ENCODE results near the gene LPP. TPM values are rescaled to one million over a fixed set of nuclear protein-coding genes. Genes with fewer than 3 reads are reported as not detected.

The LPP gene
- total RNA-seq, 1 experiment from 2014 or later, result 22.1 TPM

GRCh38 chr3:188452158-188452772, 298.3 kb downstream of the LPP start:
- DNase-seq (ENCODE audit: extremely low read depth, low read depth), result no peak

- no peak for DNase-seq (ENCODE audit: extremely low read depth, low read depth)
Measured at GRCh38 chr3:188453431-188454384, 299.8 kb downstream of the LPP start.

- DNase-seq (ENCODE audit: extremely low read depth, low read depth), result no peak
Measured at GRCh38 chr3:188455748-188456147, 301.8 kb downstream of the LPP start.

- DNase-seq (ENCODE audit: extremely low read depth, low read depth), result no peak
Measured at GRCh38 chr3:188458756-188459155, 304.8 kb downstream of the LPP start.

GRCh38 chr3:188465311-188465710, 311.4 kb downstream of the LPP start:
- no peak for DNase-seq (ENCODE audit: extremely low read depth, low read depth)

DNA sequence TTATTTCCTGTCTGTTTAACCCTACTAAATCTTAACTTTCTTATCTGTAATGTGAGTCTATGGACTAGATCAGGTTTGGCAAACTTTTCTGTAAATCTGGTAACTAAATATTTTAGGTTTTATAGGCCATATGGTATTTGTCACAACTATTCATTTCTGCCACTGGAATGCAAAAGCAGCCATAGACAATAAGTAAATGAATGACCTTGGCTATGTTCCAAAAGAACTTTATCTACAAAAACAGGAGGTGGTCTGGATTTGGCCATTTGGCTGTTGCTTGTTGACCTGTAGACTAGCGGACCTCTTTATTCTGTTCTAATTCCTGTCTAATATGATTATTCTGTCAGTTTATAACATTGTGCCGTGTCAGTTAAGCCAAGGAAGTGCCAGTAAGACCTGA, 314.2 kb downstream of the LPP start:
- no peak for DNase-seq (ENCODE audit: extremely low read depth, low read depth)

DNA sequence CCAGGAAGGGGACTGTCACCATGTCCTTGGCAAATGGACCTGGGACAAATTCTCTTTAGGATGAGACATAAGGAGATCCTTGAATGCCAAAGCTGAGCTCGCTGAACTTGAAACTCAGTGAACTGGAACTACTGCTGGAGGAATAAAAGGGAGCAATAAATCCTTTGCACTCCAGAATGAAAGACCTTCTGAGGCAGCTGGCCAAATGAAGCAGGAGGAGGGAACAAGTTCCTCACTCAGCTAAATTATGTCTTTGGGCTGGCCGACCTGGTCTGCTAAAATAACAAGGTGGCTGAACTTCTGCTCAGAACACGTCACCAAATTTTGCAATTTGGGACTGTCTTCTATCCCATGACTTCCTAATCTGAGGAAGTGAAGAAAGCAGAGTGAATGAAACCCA, 314.7 kb downstream of the LPP start:
- DNase-seq (ENCODE audit: extremely low read depth, low read depth), result no peak

DNA sequence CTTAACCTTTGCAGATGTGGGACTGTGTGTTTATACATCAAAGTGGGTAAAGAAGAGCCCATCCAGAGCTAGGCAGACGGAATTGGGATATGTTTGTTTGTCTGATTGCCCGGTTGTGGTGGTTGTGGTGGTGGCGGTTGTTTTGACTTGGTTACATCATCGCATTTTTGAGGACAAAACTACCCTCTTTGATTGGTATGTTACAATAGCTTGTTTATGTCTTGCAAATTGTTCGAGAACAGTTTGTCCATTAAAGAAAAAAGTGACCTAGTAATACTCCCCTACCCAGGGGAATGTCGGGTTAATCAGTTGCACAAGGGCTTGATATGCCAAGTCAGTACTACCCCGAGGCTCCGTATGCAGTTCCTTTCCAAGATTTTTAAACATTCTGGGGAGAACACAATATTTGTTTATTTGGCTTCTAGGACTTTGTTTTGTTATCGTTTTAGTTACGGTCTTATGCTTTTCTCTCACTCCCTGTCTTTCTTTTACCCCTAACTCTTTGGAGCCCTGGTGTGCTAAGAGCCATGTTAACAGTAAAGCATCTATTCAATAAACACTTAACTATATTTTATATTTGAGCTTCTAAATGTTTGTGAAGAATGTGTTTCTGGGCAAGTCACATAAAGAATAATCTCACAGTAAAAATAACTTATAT, 315.4 kb downstream of the LPP start:
- no peak for DNase-seq (ENCODE audit: extremely low read depth, low read depth)

GRCh38 chr3:188470508-188471130, 316.7 kb downstream of the LPP start:
- DNase-seq (ENCODE audit: extremely low read depth, low read depth), result no peak

DNA sequence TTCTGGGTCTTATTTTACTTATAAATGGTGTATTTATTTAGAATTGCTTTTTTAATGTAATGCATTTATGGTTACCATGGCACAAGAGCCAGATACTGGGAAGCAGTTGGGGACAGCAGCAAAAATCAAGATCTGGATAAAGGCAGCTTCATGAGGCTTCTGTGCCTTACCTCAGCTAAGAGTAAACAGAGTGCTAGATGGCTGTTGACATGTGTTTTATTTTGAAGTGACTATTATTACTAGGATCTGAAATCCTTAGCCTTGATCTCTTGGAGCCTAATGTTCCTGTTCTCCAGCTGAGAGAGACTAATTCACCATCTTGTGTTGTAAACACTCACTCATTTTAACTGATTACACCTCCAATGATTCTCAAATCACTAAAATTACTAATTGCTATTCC, 317.8 kb downstream of the LPP start:
- no peak for DNase-seq (ENCODE audit: extremely low read depth, low read depth)

- DNase-seq (ENCODE audit: extremely low read depth, low read depth), result no peak
Measured at GRCh38 chr3:188472336-188472735, 318.4 kb downstream of the LPP start.

DNA sequence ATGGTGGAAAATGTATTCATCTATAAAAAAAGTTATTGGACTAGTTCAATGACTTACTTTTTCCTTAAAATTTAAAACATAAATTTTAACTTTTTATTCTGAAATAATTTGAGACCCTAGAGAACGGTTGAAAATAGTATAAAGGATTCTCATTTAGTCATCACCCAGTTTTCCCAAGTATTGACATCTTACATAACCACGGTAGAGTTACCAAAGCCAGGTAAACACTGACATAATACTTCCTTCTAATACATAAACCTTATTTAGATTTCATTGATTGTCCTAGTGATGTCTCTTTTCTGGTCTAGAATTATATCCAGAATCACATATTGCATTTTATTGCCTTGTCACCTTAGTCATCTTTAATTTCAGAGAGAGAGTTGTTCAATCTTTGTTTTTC, 319.1 kb downstream of the LPP start:
- no peak for DNase-seq (ENCODE audit: extremely low read depth, low read depth)

DNA sequence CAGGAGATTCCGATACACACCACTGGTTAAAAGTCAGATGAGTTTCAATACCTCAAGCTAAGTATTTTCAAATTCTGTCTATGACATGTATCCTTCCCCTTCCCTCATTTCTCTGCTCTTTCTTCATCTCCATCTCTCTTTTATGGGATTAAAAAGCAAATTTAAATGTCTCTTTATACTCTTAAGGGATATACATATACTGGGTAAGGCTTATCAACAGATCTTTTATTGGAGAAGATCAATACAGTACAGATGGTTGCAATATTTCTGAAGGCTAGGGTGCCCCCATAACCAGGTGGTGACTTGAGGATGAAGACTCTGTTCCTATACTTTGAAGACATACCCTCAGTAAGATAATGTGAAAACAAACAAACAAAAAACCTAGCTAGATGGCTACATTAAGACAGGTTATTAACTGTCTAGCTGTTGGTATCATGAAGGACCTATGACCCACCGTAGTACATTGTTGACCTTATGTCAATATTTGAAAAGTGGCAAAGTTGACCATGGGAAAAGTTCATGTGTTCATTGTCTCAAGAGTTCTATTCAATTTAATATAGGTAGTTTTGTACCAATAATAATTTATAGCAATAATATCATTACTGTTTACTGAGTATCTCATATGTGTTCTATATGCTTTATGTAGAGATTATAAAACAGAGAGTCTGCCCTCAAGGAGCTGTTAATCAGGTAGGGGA, 319.8 kb downstream of the LPP start:
- no peak for DNase-seq (ENCODE audit: extremely low read depth, low read depth)

DNA sequence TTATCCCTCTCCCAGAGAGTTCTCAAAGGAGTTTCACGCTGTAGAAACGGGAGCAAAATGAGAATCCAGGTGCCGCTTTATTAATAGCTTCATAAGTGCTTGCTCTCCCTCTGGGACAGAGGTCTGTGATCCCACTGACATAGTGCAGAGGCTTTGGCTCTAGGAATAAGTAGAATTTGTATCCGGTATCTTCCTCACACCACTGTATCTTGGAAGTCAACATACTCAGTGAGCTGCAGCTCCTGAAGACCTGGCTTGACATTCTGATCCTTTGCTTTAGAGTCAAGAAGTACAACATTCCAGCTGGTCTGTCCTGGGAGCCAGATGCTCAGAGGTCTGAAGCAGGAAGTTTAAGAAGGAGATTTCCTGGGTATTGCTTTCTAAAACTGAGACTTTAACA, 323.0 kb downstream of the LPP start:
- DNase-seq (ENCODE audit: extremely low read depth, low read depth), result no peak

DNA sequence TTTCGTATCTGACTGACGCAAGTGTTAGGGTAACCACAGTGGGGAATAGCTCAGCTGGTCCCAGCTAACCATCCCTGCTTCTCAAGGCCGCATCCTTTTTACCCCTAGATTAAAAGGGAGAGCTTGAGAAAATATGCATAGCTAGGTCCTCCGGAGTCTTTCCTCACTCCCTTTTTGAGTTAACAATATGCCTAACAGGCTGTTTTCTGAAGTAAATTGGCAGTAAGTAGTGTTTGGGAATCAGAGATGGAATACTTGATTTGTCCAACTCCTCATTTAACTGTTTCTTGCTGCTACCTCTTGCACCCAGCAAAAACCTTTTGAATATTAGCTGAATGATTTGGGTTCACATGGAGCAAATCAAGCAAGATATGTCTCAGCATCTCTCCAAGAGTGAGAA, 326.1 kb downstream of the LPP start:
- DNase-seq (ENCODE audit: extremely low read depth, low read depth), result no peak

DNA sequence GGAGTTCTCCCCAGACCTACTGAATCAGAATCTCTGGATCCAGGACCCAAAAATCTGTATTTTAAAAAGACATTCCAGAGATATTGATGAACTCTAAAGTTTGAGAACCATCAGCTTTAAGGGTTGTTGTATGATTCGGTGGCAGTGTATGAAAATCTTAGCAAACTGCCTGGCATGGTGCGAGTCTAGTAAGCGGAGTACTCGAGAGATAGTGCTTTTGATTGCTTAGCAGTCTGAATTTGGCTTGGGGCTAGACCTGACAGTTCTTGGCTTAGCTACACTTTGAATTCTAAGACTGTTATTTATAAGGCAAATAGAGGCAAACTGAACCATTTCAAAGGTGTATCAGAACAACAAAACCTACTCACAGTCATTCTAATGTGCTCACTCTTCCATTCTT, 329.0 kb downstream of the LPP start:
- DNase-seq (ENCODE audit: extremely low read depth, low read depth), result no peak

GRCh38 chr3:188486126-188486525, 332.2 kb downstream of the LPP start:
- no peak for DNase-seq (ENCODE audit: extremely low read depth, low read depth)

DNA sequence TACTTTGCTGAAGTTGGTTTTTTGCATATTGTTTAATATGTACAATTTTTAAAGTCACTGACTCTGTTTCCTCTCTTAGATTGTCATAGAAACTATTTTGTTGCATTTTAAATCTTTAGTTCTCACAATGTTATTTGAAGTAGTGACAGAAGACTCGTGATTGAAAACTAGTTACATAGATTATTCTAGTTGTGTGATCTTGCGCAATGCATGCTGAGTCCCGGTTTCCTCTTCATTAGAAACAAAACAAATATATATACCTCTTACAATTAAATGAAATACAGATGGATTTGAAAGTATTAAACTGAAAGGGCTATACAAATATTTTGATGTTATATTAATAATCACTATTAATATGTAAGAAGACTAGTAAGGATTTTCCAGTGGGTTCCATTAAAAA, 333.0 kb downstream of the LPP start:
- DNase-seq (ENCODE audit: extremely low read depth, low read depth), result no peak

GRCh38 chr3:188487652-188488051, 333.7 kb downstream of the LPP start:
- DNase-seq (ENCODE audit: extremely low read depth, low read depth), result no peak

- DNase-seq (ENCODE audit: extremely low read depth, low read depth), result no peak
Measured at GRCh38 chr3:188488801-188489200, 334.8 kb downstream of the LPP start.
